ENCODE data around the gene MPZL1. TPM values are rescaled to one million over a fixed set of nuclear protein-coding genes. Genes with fewer than 3 reads are reported as not detected.

MPZL1 gene
- total and polyA plus RNA-seq, 2 donors (not counting 3 experiments of a cell fraction or from before 2014, with no cell fraction given): 41.7 to 99.1 TPM

DNA sequence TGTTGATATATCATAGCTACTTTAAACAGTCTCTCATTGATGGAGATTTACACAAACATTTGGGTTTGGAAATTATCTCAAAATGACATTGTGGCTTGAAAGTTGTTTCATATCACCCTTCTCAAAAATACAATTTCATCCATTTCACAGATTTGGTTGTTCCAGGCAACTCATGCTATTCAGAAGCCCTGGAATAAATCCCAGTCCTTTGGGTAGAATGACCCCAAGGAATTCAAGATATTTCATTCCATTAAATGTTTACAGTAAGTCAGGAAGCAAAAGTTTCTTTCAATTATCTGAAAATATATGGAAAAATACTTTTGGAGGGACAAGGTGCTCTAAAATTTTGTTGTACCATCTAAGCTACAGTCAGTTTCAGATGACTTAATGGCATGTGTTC, 27.1 kb downstream of the MPZL1 start:
- BruUV-seq (replicated peaks): no TSS peak
- Histone ChIP-seq H3K4me1 (ENCODE audit: control insufficient read depth, extremely low read depth, insufficient read depth, low read length) (peaks cover 2% of the 10 kb centered on the region), H3K9ac (replicated peaks; ENCODE audit: extremely low read depth, insufficient read depth, low read length) (no peak overlapping the region), H2AFZ (ENCODE audit: low read depth, low read length) (no peak overlapping the region), H3K9me3 (replicated peaks; ENCODE audit: control insufficient read depth, insufficient read depth, low read length) (no peaks in the 10 kb centered on the region), H3K79me2 (ENCODE audit: control insufficient read depth, insufficient read depth, low read length) (peaks cover 48% of the 10 kb centered on the region), H3K36me3 (ENCODE audit: control insufficient read depth in 2 of 2, extremely low read depth in 1 of 2, insufficient read depth in 2 of 2, low read length in 2 of 2) (no peaks in the 10 kb centered on the region), H3K4me3 (replicated peaks in 1 of 3; ENCODE audit: insufficient read depth in 1 of 3, low read depth in 1 of 3, low read length in 3 of 3) (no peak overlapping the region), H3K4me2 (ENCODE audit: insufficient read depth, low read length) (no peak overlapping the region), H3K27me3 (ENCODE audit: control insufficient read depth in 2 of 2, insufficient read depth in 2 of 2, low read length in 2 of 2) (no peaks in the 10 kb centered on the region), H3K27ac (ENCODE audit: insufficient read depth, low read depth, low read length) (no peak overlapping the region), H3K9me1 (replicated peaks; ENCODE audit: control insufficient read depth, extremely low read depth, insufficient read depth, low read length) (no peaks in the 10 kb centered on the region), H4K20me1 (replicated peaks; ENCODE audit: control insufficient read depth, extremely low read depth, insufficient read depth, low read length) (no peaks in the 10 kb centered on the region)
- dilution Hi-C loops (cut with MboI; ENCODE audit: extremely low pct_ligation_motif_present, low sequenced_read_pairs): no loop called here
- FAIRE-seq (no peak), DNase-seq (ENCODE audit: low read depth, low spot score) (no peak)
- CTCF ChIA-PET: interaction anchor here (0.7 to 1.0 kb wide), 2 partner anchors 27 to 272 kb away, joined by 3 read pairs; partner anchors contain the start of gene MPZL1
- TF ChIP-seq, protein P1, sequence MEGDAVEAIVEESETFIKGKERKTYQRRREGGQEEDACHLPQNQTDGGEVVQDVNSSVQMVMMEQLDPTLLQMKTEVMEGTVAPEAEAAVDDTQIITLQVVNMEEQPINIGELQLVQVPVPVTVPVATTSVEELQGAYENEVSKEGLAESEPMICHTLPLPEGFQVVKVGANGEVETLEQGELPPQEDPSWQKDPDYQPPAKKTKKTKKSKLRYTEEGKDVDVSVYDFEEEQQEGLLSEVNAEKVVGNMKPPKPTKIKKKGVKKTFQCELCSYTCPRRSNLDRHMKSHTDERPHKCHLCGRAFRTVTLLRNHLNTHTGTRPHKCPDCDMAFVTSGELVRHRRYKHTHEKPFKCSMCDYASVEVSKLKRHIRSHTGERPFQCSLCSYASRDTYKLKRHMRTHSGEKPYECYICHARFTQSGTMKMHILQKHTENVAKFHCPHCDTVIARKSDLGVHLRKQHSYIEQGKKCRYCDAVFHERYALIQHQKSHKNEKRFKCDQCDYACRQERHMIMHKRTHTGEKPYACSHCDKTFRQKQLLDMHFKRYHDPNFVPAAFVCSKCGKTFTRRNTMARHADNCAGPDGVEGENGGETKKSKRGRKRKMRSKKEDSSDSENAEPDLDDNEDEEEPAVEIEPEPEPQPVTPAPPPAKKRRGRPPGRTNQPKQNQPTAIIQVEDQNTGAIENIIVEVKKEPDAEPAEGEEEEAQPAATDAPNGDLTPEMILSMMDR (IDR thresholded peaks at IDR 0.05; ENCODE audit: extremely low read depth in 1 of 2, insufficient read depth in 1 of 2, low read depth in 1 of 2, low read length in 2 of 2): no peak
- TF ChIP-seq JUN (IDR thresholded peaks at IDR 0.05; ENCODE audit: borderline replicate concordance, insufficient read depth, insufficient read length, low read depth): no peak
- TF ChIP-seq EZH2 (IDR thresholded peaks at IDR 0.05; ENCODE audit: borderline replicate concordance, low read depth, low read length, severe bottlenecking): no peak
- TF ChIP-seq, protein P2, sequence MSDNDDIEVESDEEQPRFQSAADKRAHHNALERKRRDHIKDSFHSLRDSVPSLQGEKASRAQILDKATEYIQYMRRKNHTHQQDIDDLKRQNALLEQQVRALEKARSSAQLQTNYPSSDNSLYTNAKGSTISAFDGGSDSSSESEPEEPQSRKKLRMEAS (IDR thresholded peaks at IDR 0.05; ENCODE audit: insufficient read depth, insufficient read length): no peak
- TF ChIP-seq GATA2 (IDR thresholded peaks at IDR 0.05; ENCODE audit: insufficient read depth, insufficient read length, low read depth, low read length): no peak
- no peak for TF ChIP-seq FOS (IDR thresholded peaks at IDR 0.05; ENCODE audit: borderline replicate concordance, insufficient read depth, low read length)
- TF ChIP-seq MYC (IDR thresholded peaks at IDR 0.05; ENCODE audit: low read depth, low read length): no peak
- no peak for TF ChIP-seq POLR2AphosphoS5 (IDR thresholded peaks at IDR 0.05; ENCODE audit: insufficient read depth, low read depth, low read length)
- no peak for TF ChIP-seq POLR2A (IDR thresholded peaks at IDR 0.05; ENCODE audit: low read depth, low read length)
- POLR2A ChIA-PET: no interaction called here
- intact Hi-C loops (cut with micrococcal nuclease): no loop called here
